ENCODE data around the gene ZDHHC8. TPM values are rescaled to one million over a fixed set of nuclear protein-coding genes. Genes with fewer than 3 reads are reported as not detected.

Gene ZDHHC8
- total and polyA plus RNA-seq, 11 donors, result 15.7 to 45.2 (median 38.2) TPM

- H3K4me3 ChIP-seq, result no peak overlapping the region
- DNase-seq (no peak), ATAC-seq (no peak)
- no peaks in the 10 kb centered on the region for H3K4me1 ChIP-seq
- TF ChIP-seq POLR2A (IDR thresholded peaks at IDR 0.05), result no peak
- TF ChIP-seq, protein P1, sequence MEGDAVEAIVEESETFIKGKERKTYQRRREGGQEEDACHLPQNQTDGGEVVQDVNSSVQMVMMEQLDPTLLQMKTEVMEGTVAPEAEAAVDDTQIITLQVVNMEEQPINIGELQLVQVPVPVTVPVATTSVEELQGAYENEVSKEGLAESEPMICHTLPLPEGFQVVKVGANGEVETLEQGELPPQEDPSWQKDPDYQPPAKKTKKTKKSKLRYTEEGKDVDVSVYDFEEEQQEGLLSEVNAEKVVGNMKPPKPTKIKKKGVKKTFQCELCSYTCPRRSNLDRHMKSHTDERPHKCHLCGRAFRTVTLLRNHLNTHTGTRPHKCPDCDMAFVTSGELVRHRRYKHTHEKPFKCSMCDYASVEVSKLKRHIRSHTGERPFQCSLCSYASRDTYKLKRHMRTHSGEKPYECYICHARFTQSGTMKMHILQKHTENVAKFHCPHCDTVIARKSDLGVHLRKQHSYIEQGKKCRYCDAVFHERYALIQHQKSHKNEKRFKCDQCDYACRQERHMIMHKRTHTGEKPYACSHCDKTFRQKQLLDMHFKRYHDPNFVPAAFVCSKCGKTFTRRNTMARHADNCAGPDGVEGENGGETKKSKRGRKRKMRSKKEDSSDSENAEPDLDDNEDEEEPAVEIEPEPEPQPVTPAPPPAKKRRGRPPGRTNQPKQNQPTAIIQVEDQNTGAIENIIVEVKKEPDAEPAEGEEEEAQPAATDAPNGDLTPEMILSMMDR (IDR thresholded peaks at IDR 0.05), result no peak
- H3K27me3 ChIP-seq, result peaks cover 0 to 7% (median 0%) of the 10 kb centered on the region in 9 donors
- no peak overlapping the region for H3K27ac ChIP-seq
- intact Hi-C loops (cut with DNase I), result no loop called here
- no peaks in the 10 kb centered on the region for H3K9me3 ChIP-seq
- H3K36me3 ChIP-seq, result no peaks in the 10 kb centered on the region
- 60 to 95% (median 93%) methylated on average over 1 to 9 of the region's 9 CpGs for WGBS, 4 donors
Measured at GRCh38 chr22:20182365-20182764, 50.8 kb downstream of the ZDHHC8 start.

DNA sequence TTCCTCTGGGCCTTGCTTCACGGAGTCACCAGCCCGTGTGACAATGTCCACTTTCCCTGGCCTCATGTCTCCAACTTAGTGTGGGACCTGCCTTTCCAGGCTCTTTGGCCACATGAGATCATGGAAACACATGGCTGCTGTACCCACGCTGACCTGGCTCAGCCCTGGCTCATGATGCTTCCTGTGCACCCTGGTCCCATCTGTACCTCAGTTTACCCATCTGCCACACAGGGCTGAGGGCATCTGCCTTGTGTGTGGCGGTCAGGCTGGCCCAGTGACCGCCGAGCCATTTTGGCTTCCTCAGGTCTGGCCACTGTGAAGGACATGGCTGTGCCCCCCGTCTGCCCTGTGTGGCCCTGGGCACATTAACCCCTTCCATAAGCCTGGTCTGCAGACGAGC lies 51.5 kb downstream of the ZDHHC8 start:
- Histone ChIP-seq H3K27me3 (peaks cover 0 to 7% (median 0%) of the 10 kb centered on the region in 9 donors), H3K27ac (no peak overlapping the region), H3K36me3 (no peaks in the 10 kb centered on the region), H3K4me1 (no peaks in the 10 kb centered on the region), H3K4me3 (no peak overlapping the region), H3K9me3 (no peaks in the 10 kb centered on the region)
- no peak for TF ChIP-seq POLR2A (IDR thresholded peaks at IDR 0.05)
- TF ChIP-seq, protein P1 (IDR thresholded peaks at IDR 0.05), result no peak
- ATAC-seq, result no peak
- no peak for DNase-seq
- intact Hi-C loops (cut with DNase I), result no loop called here
- WGBS, 4 donors, result 87 to 92% (median 91%) methylated on average over 8 of the region's 8 CpGs

- Histone ChIP-seq H3K27me3 (peaks cover 0 to 7% (median 0%) of the 10 kb centered on the region in 9 donors), H3K9me3 (no peaks in the 10 kb centered on the region), H3K36me3 (no peaks in the 10 kb centered on the region), H3K27ac (no peak overlapping the region), H3K4me3 (no peak overlapping the region), H3K4me1 (no peaks in the 10 kb centered on the region)
- TF ChIP-seq, protein P1 (IDR thresholded peaks at IDR 0.05), result no peak
- no peak for TF ChIP-seq POLR2A (IDR thresholded peaks at IDR 0.05)
- WGBS, 4 donors, result 70 to 92% (median 75%) methylated on average over 4 to 6 of the region's 6 CpGs
- DNase-seq (no peak), ATAC-seq (no peak)
- intact Hi-C loops (cut with DNase I), result no loop called here
Measured at GRCh38 chr22:20183823-20184222, 52.2 kb downstream of the ZDHHC8 start.

- intact Hi-C loops (cut with DNase I), result no loop called here
- Histone ChIP-seq H3K9me3 (no peaks in the 10 kb centered on the region), H3K4me1 (no peaks in the 10 kb centered on the region), H3K27me3 (peaks cover 0 to 7% (median 0%) of the 10 kb centered on the region in 9 donors), H3K27ac (no peak overlapping the region), H3K4me3 (no peak overlapping the region), H3K36me3 (no peaks in the 10 kb centered on the region)
- DNase-seq (no peak), ATAC-seq (no peak)
- TF ChIP-seq POLR2A (IDR thresholded peaks at IDR 0.05), result no peak
- TF ChIP-seq, protein P1 (IDR thresholded peaks at IDR 0.05), result no peak
- 78 to 88% (median 83%) methylated on average over 9 to 18 of the region's 18 CpGs for WGBS, 4 donors
Measured at GRCh38 chr22:20184501-20185165, 53.0 kb downstream of the ZDHHC8 start.
